Measurements from ENCODE around the gene ZNF784.

ZNF784 gene

DNA sequence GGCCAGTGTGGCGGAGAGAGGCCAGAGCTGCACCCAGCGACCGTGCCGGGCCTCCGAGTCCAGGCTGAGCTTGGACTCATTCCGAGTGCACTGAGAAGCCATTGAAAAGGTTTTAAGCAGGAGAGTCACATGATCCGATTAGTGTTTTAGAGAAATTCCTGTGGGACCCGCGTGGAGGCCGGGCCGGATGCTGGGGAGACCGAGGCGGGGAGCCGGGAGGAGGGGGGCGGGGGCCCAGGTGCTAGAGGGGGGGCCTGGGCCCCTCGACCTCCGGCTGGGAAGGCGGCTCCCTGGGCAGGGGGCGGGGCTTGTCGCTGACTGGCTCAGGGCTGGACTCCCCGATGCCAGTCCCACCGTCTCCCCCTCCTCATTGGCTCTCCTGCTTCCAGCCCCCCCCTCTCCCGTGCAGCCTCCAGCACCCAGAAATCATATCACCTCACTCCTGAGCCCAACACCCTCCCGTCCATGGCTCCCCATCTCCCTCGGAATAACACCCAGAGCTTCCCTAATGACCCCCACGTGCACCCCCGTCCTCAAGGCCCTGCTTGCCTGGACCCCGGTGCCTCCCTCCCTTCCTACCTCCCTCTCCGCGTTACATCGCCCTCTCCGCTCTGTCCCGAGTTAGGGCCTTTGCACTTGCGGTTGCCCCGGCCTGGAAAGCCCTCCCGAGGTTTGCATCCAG lies 38.6 kb downstream of the ZNF784 start (continued):
- TF ChIP-seq ZBTB11 (tag by site-specific recombination; conservative IDR thresholded peaks at IDR 0.05; ENCODE audit: low read depth) (peak; percentile 32), ZNF544 (tag by site-specific recombination; IDR thresholded peaks at IDR 0.05) (no peak), ZNF366 (tag by site-specific recombination; conservative IDR thresholded peaks at IDR 0.05) (peak; percentile 23; the same call in 1 of the 2 replicates), ZNF768 (tag by site-specific recombination; IDR thresholded peaks at IDR 0.05) (no peak), ZBTB17 (tag by site-specific recombination; IDR thresholded peaks at IDR 0.05) (no peak), GLIS1 (tag by site-specific recombination; IDR thresholded peaks at IDR 0.05) (peak; percentile 60), HOXA7 (CRISPR knock-in tag; IDR thresholded peaks at IDR 0.05; ENCODE audit: borderline replicate concordance) (no peak), MZF1 (tag by site-specific recombination; IDR thresholded peaks at IDR 0.05; ENCODE audit: borderline replicate concordance) (no peak), ZNF530 (tag by site-specific recombination; IDR thresholded peaks at IDR 0.05; ENCODE audit: low read depth) (no peak), YY1 (tag by site-specific recombination; IDR thresholded peaks at IDR 0.05) (no peak), ZBTB21 (tag by site-specific recombination; IDR thresholded peaks at IDR 0.05) (no peak), ZNF394 (tag by site-specific recombination; IDR thresholded peaks at IDR 0.05; ENCODE audit: borderline replicate concordance) (no peak; the same call in 1 of the 2 replicates), ZNF19 (tag by site-specific recombination; IDR thresholded peaks at IDR 0.05; ENCODE audit: low read depth) (no peak), ZNF624 (tag by site-specific recombination; IDR thresholded peaks at IDR 0.05) (no peak), ZFP69B (tag by site-specific recombination; IDR thresholded peaks at IDR 0.05) (peak; percentile 62; the same call in 1 of the 2 replicates), ZBTB20 (tag by site-specific recombination; IDR thresholded peaks at IDR 0.05) (peak; percentile 44; the same call in 1 of the 2 replicates), ZNF174 (tag by site-specific recombination; IDR thresholded peaks at IDR 0.05) (no peak), ZNF514 (tag by site-specific recombination; IDR thresholded peaks at IDR 0.05) (no peak), ZNF23 (tag by site-specific recombination; IDR thresholded peaks at IDR 0.05; ENCODE audit: borderline replicate concordance) (no peak), SALL2 (tag by site-specific recombination; IDR thresholded peaks at IDR 0.05; ENCODE audit: borderline replicate concordance) (no peak), ZNF777 (tag by site-specific recombination; IDR thresholded peaks at IDR 0.05; ENCODE audit: borderline replicate concordance) (0 out of 2 replicates have a peak, but pooled peaks have one; percentile 16), ZNF211 (tag by site-specific recombination; IDR thresholded peaks at IDR 0.05; ENCODE audit: low read depth) (no peak), ZNF664 (tag by site-specific recombination; IDR thresholded peaks at IDR 0.05) (no peak), AEBP2 (tag by site-specific recombination; IDR thresholded peaks at IDR 0.05; ENCODE audit: borderline replicate concordance) (no peak)
- TF ChIP-seq, protein P1, sequence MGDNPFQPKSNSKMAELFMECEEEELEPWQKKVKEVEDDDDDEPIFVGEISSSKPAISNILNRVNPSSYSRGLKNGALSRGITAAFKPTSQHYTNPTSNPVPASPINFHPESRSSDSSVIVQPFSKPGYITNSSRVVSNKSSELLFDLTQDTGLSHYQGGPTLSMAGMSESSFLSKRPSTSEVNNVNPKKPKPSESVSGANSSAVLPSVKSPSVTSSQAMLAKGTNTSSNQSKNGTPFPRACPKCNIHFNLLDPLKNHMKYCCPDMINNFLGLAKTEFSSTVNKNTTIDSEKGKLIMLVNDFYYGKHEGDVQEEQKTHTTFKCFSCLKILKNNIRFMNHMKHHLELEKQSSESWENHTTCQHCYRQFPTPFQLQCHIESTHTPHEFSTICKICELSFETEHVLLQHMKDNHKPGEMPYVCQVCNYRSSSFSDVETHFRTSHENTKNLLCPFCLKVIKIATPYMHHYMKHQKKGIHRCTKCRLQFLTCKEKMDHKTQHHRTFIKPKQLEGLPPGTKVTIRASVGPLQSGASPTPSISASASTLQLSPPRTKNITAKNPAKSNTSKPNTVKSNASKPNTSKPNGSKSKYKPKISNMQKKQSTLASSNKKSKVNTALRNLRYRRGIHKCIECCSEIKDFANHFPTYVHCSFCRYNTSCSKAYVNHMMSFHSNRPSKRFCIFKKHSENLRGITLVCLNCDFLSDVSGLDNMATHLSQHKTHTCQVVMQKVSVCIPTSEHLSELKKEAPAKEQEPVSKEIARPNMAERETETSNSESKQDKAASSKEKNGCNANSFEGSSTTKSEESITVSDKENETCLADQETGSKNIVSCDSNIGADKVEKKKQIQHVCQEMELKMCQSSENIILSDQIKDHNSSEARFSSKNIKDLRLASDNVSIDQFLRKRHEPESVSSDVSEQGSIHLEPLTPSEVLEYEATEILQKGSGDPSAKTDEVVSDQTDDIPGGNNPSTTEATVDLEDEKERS (tag by site-specific recombination; IDR thresholded peaks at IDR 0.05): no peak
- TF ChIP-seq, protein P2, sequence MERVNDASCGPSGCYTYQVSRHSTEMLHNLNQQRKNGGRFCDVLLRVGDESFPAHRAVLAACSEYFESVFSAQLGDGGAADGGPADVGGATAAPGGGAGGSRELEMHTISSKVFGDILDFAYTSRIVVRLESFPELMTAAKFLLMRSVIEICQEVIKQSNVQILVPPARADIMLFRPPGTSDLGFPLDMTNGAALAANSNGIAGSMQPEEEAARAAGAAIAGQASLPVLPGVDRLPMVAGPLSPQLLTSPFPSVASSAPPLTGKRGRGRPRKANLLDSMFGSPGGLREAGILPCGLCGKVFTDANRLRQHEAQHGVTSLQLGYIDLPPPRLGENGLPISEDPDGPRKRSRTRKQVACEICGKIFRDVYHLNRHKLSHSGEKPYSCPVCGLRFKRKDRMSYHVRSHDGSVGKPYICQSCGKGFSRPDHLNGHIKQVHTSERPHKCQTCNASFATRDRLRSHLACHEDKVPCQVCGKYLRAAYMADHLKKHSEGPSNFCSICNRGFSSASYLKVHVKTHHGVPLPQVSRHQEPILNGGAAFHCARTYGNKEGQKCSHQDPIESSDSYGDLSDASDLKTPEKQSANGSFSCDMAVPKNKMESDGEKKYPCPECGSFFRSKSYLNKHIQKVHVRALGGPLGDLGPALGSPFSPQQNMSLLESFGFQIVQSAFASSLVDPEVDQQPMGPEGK (tag by site-specific recombination; IDR thresholded peaks at IDR 0.05): peak; percentile 95
- TF ChIP-seq, protein P3, sequence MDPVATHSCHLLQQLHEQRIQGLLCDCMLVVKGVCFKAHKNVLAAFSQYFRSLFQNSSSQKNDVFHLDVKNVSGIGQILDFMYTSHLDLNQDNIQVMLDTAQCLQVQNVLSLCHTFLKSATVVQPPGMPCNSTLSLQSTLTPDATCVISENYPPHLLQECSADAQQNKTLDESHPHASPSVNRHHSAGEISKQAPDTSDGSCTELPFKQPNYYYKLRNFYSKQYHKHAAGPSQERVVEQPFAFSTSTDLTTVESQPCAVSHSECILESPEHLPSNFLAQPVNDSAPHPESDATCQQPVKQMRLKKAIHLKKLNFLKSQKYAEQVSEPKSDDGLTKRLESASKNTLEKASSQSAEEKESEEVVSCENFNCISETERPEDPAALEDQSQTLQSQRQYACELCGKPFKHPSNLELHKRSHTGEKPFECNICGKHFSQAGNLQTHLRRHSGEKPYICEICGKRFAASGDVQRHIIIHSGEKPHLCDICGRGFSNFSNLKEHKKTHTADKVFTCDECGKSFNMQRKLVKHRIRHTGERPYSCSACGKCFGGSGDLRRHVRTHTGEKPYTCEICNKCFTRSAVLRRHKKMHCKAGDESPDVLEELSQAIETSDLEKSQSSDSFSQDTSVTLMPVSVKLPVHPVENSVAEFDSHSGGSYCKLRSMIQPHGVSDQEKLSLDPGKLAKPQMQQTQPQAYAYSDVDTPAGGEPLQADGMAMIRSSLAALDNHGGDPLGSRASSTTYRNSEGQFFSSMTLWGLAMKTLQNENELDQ (tag by site-specific recombination; IDR thresholded peaks at IDR 0.05; ENCODE audit: low read depth): no peak
